Activated CD4-positive, alpha-beta T cell treated with anti-CD3 and anti-CD28 coated beads, Interleukin-2, amount 50 U/mL, for 4 hours (primary cell): Measurements from ENCODE around the gene NFYA.

Experiments used
- DNase-seq, 2 experiments: peaks; one replicate each; pipeline ENCODE4 v3.0.0-alpha.2; 2020

Gene NFYA

GRCh38 chr6:41122373-41122772 lies 49.6 kb downstream of the NFYA start:
- no peak for DNase-seq

- DNase-seq, result no peak
Measured at GRCh38 chr6:41122918-41123317, 50.1 kb downstream of the NFYA start.

DNA sequence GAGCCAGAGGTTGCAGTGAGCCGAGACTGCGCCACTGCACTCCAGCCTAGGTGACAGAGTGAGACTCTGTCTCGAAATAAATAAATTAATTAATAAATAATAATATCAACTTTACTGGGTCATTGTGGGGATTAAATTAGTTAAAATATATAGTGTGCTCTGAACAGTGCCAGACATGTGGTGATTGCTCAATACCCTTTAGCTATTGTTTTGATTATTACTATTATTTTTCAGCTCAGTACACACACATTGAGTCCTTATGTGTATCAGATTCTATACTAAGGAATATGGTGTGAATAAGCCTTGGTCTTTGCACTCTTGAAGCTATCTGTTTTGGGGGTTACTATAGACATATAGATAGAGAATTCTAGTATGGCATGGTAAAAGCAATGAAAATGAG lies 52.5 kb downstream of the NFYA start:
- DNase-seq, result no peak

GRCh38 chr6:41132254-41132653 lies 59.5 kb downstream of the NFYA start:
- no peak for DNase-seq

DNA sequence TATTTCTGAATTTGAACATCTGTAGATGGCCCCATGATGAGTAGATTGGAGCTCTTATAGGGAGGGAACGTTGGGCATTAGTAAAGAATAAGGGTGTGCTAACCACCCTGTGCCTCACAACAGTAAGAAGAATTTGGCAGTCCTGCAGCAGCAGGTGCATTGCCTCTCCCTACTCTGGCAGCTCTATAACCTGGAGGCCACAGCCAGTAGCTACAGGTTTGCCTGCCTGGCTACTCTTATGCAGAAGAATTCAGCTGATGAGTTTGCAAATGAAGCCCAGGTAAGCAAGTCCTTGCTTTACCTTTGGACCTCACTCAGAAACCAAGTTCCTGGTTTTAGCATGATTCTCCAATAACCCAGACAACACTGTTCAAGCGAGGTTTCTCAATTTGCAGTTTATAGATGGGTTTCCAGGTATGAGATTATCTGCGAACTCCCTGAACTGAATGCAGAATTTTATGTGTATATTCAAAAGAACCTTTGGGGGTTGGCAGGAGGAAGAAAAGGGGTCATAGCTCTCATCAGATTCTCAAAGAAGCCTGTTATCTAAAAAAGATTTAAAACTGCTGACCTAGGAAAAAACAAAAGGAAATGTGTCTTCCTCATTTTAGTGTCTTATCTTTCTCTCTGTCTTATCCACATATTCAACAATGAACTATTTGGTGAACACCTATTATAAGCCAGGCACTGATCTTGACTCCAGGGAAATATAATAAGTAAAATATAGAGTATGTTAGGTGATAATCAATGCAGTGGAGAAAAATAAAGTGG lies 62.5 kb downstream of the NFYA start:
- DNase-seq, result no peak

GRCh38 chr6:41136911-41137310 lies 64.1 kb downstream of the NFYA start:
- DNase-seq, result no peak

- no peak for DNase-seq
Measured at GRCh38 chr6:41147917-41148316, 75.1 kb downstream of the NFYA start.
